GM10248 (cell line): ENCODE data around the gene CYTH3.

Experiments
- CTCF ChIA-PET: fragments of 300-600 bp; sonication (Branson Sonifier 250); formaldehyde crosslinking; extraction: SDS; loops from one replicate; lab custom pipeline; 2021; ENCODE audit warnings: antibody characterized with exemption; lab: Yijun Ruan, JAX
- POLR2A ChIA-PET: fragments of 350-650 bp; sonication (Branson Sonifier 250); formaldehyde crosslinking; extraction: SDS; loops from one replicate; lab custom pipeline; 2020; ENCODE audit warnings: antibody characterized with exemption; lab: Yijun Ruan, JAX
- DNase-seq: peaks from one replicate; pipeline ENCODE4 v3.0.0; 2012; ENCODE audit errors: extremely low spot score
- CTCF ChIP-seq: IDR thresholded peaks from 2 replicates; pipeline ENCODE4 v1.5.1; 2012; ENCODE audit warnings: mild to moderate bottlenecking, low read depth; ENCODE audit errors: extremely low read depth, missing control alignments, control extremely low read depth

The CYTH3 gene

GRCh38 chr7:6237730-6238129 is 34.7 kb downstream of the CYTH3 start:
- no peak for TF ChIP-seq CTCF
- ChIA-PET CTCF (no interaction called here), POLR2A (no interaction called here)

GRCh38 chr7:6237011-6237410 is 35.4 kb downstream of the CYTH3 start:
- no peak for DNase-seq
- CTCF ChIA-PET, result interaction anchor here (0.8 to 1.4 kb wide), 2 partner anchors 12 to 34 kb away, joined by 5 read pairs; no protein-coding TSS in a partner anchor
- POLR2A ChIA-PET, result no interaction called here
- TF ChIP-seq CTCF, result no peak

More at GRCh38 chr7:6237730-6238129, 34.7 kb downstream of the CYTH3 start:
- no peak for DNase-seq

- no peak for DNase-seq
- TF ChIP-seq CTCF, result no peak
- CTCF ChIA-PET, result interaction anchor here (0.9 to 2.5 kb wide), 4 partner anchors 13 to 35 kb away, joined by 3 to 17 read pairs (median 4); no protein-coding TSS in a partner anchor
- POLR2A ChIA-PET, result interaction anchor here (1.1 kb wide), 1 partner anchor 10 kb away, joined by 3 read pairs; no protein-coding TSS in a partner anchor
Observed at GRCh38 chr7:6235029-6235871, 37.2 kb downstream of the CYTH3 start.

- ChIA-PET POLR2A (interaction anchor here (1.1 kb wide), 1 partner anchor 11 kb away, joined by 3 read pairs; no protein-coding TSS in a partner anchor), CTCF (interaction anchor here (0.9 to 2.5 kb wide), 4 partner anchors 13 to 36 kb away, joined by 3 to 17 read pairs (median 4); no protein-coding TSS in a partner anchor)
- peak; percentile 63 for DNase-seq
Observed at GRCh38 chr7:6234384-6234783, 38.0 kb downstream of the CYTH3 start.

GRCh38 chr7:6232534-6232933 is 39.9 kb downstream of the CYTH3 start:
- no peak for TF ChIP-seq CTCF
- POLR2A ChIA-PET, result no interaction called here
- CTCF ChIA-PET, result interaction anchor here (0.9 kb wide), 1 partner anchor 114 kb away, joined by 3 read pairs; no protein-coding TSS in a partner anchor
- DNase-seq, result no peak

More at GRCh38 chr7:6234384-6234783, 38.0 kb downstream of the CYTH3 start:
- TF ChIP-seq CTCF, result no peak

- ChIA-PET POLR2A (no interaction called here), CTCF (interaction anchor here (1.2 kb wide), 1 partner anchor 39 kb away, joined by 3 read pairs; no protein-coding TSS in a partner anchor)
- no peak for TF ChIP-seq CTCF
- DNase-seq, result no peak
Observed at GRCh38 chr7:6232116-6232515, 40.3 kb downstream of the CYTH3 start.
